Measurements from ENCODE around the gene GNPTAB.

The GNPTAB gene

DNA sequence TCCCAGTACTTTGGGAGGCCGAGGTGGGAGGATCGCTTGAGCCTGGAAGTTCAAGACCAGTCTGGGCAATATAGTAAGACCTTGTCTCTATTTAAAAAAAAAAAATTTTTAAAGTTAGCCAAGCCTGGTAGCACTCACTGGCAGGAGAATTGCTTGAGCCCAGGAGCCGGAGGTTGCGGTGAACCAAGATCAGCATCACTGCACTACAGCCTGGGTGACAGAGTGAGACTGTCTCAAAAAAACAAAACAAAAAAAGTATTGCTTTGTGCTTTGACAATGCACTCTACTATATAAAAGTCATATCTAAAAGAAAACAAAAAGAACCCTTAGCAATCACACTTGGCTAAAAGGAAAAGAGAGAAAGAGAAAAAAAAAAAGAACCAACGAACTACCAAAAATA is 26.8 kb downstream of the GNPTAB start:
- no peak for DNase-seq
- ATAC-seq, result no peak
- Mint-ChIP-seq H3K4me3 (no peak overlapping the region), H3K4me1 (peaks cover 47% of the 10 kb centered on the region), H3K27me3 (no peaks in the 10 kb centered on the region), H3K9me3 (no peaks in the 10 kb centered on the region), H3K36me3 (ENCODE audit: low read depth) (peaks cover 9% of the 10 kb centered on the region), H3K27ac (no peak overlapping the region)

DNA sequence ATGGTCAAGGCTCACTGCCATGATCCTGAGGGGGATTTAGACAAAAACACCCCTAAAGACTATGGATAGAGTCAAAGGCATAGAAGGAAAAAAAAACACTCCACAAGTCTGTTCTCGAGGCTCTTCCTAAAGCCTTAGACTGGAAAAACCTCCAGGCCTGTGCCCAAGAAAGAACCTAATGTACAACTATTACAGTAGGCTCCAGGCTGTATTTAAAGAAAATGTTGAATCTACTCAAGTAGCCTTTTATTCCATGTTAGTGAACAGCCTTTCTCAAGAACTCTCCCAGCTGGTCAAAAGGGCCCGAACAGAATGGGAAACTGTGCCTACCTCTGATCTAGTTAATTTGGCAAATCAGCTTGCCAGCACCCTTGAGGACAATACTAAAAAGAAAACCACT is 28.3 kb downstream of the GNPTAB start:
- Mint-ChIP-seq H3K27me3 (no peaks in the 10 kb centered on the region), H3K27ac (peak overlapping the region; percentile 44), H3K9me3 (no peaks in the 10 kb centered on the region), H3K36me3 (ENCODE audit: low read depth) (peaks cover 5% of the 10 kb centered on the region), H3K4me3 (no peak overlapping the region), H3K4me1 (peaks cover 54% of the 10 kb centered on the region)
- ATAC-seq, result no peak
- DNase-seq, result no peak

DNA sequence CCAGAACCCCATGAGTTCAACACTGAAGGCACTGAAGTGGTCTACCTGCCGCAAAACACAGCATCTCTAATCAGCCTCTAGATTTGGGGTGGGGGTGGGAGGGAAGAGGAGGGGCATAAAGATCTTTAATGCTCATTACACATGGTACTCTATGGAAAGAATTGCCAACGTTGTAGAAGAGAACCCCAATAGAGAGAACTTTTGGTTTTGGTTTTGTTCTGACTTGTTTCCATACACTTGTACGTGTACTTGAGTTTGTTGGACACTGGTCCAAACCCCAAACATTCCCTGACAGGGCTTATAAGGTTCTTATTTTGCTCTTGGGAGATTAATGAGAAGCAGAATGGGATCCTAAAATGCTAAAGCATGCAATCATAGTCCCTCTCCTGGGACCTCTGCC is 31.0 kb downstream of the GNPTAB start:
- H3K36me3 Mint-ChIP-seq (ENCODE audit: low read depth), result peaks cover 6% of the 10 kb centered on the region
- H3K4me3 Mint-ChIP-seq, result no peak overlapping the region
- H3K27ac Mint-ChIP-seq, result peak overlapping the region; percentile 76
- peak; percentile 78 for ATAC-seq
- DNase-seq, result no peak
- H3K4me1 Mint-ChIP-seq, result peaks cover 62% of the 10 kb centered on the region
- no peaks in the 10 kb centered on the region for H3K9me3 Mint-ChIP-seq
- no peaks in the 10 kb centered on the region for H3K27me3 Mint-ChIP-seq

DNA sequence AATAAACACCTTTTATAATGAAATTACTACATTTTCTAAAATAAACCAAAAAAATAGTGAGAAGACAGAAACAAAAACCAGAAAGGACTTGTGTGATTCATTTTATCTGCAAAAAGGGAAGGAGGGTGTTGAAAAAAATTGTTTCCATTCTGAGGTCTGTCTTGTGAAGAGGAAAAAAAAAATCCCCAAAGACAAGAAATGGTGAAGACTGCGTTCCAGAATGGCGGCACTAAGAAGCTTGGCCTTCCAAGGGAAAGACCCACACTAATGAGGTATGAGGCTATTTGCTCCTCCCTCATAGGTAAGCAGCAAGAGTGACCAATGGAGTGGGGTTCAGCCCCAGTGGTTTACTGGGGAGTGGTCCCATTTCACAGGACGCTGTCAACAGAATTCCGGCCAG is 35.0 kb downstream of the GNPTAB start:
- peaks cover 22% of the 10 kb centered on the region for H3K36me3 Mint-ChIP-seq (ENCODE audit: low read depth)
- peak overlapping the region; percentile 91 for H3K27ac Mint-ChIP-seq
- no peaks in the 10 kb centered on the region for H3K27me3 Mint-ChIP-seq
- peak overlapping the region; percentile 54 for H3K4me3 Mint-ChIP-seq
- ATAC-seq, result peak; percentile 31
- H3K4me1 Mint-ChIP-seq, result peaks cover 85% of the 10 kb centered on the region
- no peak for DNase-seq
- no peaks in the 10 kb centered on the region for H3K9me3 Mint-ChIP-seq

DNA sequence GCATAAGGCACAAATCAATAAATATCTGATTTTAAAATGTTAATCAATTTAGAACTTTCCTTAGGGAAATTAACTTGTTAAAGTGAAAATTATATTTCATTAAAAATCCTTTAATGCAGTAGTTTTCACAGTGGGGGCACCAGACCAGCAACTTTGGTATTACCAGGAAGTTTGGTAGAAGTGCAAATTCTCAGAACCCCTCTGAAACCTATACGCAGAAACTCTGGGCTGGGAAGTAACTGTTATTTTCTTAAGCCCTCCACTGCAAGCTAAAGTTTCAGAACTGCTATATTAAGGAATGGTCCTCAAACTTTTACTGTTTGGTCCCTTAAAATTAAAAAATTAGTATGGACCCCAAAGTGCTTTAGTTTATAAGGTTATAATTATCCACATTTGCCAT is 35.7 kb downstream of the GNPTAB start:
- H3K27ac Mint-ChIP-seq, result peak overlapping the region; percentile 91
- no peak for ATAC-seq
- DNase-seq, result no peak
- H3K27me3 Mint-ChIP-seq, result no peaks in the 10 kb centered on the region
- H3K36me3 Mint-ChIP-seq (ENCODE audit: low read depth), result peaks cover 25% of the 10 kb centered on the region
- H3K4me1 Mint-ChIP-seq, result peaks cover 78% of the 10 kb centered on the region
- peak overlapping the region; percentile 54 for H3K4me3 Mint-ChIP-seq
- H3K9me3 Mint-ChIP-seq, result no peaks in the 10 kb centered on the region

DNA sequence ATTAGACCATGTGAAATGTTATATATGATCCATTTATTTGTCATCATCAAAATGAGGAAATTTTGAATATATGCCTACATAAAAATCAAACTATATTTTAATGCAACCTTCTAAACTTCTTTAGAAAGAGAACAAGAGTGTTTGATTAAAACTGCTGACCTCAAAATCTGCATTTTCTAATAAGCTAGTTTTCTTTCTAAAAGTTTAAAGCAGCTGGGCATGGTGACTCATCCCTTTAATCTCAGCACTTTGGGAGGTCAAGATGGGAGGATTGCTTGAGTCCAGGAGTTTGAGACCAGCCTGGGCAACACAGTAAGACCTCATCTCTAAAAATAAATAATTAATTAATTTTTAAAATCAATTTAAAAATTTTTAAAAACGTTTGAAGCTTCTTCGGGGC is 36.2 kb downstream of the GNPTAB start:
- peaks cover 74% of the 10 kb centered on the region for H3K4me1 Mint-ChIP-seq
- H3K36me3 Mint-ChIP-seq (ENCODE audit: low read depth), result peaks cover 29% of the 10 kb centered on the region
- H3K27me3 Mint-ChIP-seq, result no peaks in the 10 kb centered on the region
- H3K4me3 Mint-ChIP-seq, result peak overlapping the region; percentile 15
- H3K27ac Mint-ChIP-seq, result peak overlapping the region; percentile 13
- no peaks in the 10 kb centered on the region for H3K9me3 Mint-ChIP-seq
- DNase-seq (no peak), ATAC-seq (no peak)

DNA sequence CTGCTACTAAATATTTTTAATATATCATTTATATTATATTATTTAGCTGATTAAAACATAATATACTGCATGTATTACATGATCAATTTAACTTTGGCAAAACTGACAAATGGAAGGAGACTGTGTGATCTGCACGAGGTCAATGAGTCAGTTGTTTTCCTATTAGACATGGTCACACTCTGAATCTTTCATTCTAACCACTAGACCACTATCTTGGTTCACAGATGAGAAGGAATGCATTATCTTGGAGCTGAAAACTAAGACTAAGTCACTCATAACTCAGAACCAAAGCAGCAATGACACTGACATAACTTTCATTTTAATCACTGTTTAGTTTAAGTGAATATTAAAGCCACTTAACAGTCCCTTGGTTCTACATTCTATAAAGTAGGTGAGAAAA is 37.4 kb downstream of the GNPTAB start:
- Mint-ChIP-seq H3K9me3 (no peaks in the 10 kb centered on the region), H3K4me3 (peak overlapping the region; percentile 59), H3K27ac (peak overlapping the region; percentile 85), H3K27me3 (no peaks in the 10 kb centered on the region), H3K4me1 (peaks cover 63% of the 10 kb centered on the region), H3K36me3 (ENCODE audit: low read depth) (peaks cover 37% of the 10 kb centered on the region)
- DNase-seq (no peak), ATAC-seq (peak; percentile 96)

DNA sequence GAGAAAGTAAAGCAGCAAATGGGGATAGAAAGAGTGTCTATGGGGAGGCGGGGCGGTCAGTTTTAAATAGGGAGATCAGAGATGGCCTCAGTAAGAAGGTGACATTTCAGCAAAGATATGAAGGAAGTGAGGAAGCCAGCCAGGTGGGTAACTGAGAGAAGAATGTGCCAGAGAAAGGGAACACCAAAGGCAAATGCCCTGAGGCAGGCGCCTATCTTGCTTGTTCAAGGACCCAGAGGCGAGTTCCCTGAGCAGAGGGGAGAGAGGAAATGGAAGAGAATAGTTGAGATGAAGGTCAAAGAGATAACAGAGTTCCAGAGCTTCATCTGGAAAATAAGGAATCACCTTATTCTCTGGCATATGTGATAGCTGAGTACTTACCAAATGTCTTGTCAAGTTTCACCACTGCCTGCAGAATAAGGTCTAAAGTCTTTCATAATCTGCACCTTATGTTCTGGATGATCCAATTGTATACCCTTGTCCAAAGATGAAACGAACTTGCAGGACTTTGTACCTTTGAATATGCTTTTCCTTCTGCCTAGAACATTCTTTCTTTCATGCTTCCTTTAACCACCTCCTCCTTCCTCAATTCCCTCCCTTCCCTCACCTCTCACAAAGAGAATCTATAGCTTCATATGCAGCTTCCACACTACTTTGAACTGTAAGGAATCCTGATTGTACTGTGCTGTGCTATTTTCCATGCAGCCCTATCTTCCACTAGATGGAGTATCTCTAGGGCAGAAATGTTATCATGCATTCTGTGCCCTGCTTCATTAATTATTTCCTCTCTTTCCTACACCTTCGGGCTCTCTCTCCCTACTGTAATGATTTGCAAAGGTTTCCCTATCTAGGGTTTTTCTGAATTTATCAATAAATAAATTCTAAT is 38.5 kb downstream of the GNPTAB start:
- no peak for ATAC-seq
- no peaks in the 10 kb centered on the region for H3K27me3 Mint-ChIP-seq
- DNase-seq, result no peak
- no peak overlapping the region for H3K4me3 Mint-ChIP-seq
- peaks cover 53% of the 10 kb centered on the region for H3K4me1 Mint-ChIP-seq
- H3K36me3 Mint-ChIP-seq (ENCODE audit: low read depth), result peaks cover 40% of the 10 kb centered on the region
- H3K27ac Mint-ChIP-seq, result peak overlapping the region; percentile 85
- H3K9me3 Mint-ChIP-seq, result no peaks in the 10 kb centered on the region

DNA sequence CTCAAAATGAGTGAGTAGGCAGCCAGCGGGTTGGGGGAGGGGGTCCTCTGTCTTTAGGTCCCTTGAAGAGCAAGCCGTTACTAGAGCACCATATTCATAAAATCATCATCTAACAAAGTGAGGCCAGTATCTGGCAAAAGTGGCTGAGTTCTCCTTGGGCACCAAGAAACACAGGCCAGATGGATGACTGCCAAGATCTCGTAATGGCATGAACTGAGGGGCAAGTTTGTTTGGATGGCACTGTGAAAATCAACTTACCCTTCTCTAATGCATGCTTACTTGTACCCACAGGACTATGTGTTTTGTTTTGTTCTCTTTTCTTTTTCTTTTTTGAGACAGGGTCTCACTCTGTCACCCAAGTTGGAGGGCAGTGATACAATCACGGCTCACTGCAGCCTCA is 41.6 kb downstream of the GNPTAB start:
- Mint-ChIP-seq H3K27ac (no peak overlapping the region), H3K4me1 (peaks cover 30% of the 10 kb centered on the region), H3K9me3 (no peaks in the 10 kb centered on the region), H3K27me3 (no peaks in the 10 kb centered on the region), H3K4me3 (no peak overlapping the region), H3K36me3 (ENCODE audit: low read depth) (peaks cover 48% of the 10 kb centered on the region)
- DNase-seq, result no peak
- no peak for ATAC-seq

DNA sequence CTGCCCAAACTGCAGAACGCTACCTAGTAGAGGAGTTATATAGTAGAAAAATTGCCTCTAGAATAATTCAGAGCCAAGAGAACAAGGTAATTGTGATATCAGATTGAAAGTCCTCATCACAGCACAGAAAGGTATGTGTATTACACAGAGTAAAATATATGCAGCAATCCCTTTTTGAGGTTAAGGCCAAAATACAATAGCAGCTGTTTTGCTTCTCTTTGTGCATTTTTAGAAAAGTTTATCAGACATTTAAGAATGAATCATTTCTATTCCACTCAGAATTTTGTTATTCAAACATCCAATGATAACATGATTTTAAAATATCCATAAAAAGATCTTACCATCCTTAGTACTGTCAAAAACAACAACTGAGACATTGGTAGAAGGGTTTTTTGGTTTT is 45.1 kb downstream of the GNPTAB start:
- H3K27me3 Mint-ChIP-seq, result no peaks in the 10 kb centered on the region
- no peak overlapping the region for H3K4me3 Mint-ChIP-seq
- H3K36me3 Mint-ChIP-seq (ENCODE audit: low read depth), result peaks cover 41% of the 10 kb centered on the region
- DNase-seq, result no peak
- ATAC-seq, result no peak
- H3K9me3 Mint-ChIP-seq, result no peaks in the 10 kb centered on the region
- H3K4me1 Mint-ChIP-seq, result peaks cover 34% of the 10 kb centered on the region
- no peak overlapping the region for H3K27ac Mint-ChIP-seq

DNA sequence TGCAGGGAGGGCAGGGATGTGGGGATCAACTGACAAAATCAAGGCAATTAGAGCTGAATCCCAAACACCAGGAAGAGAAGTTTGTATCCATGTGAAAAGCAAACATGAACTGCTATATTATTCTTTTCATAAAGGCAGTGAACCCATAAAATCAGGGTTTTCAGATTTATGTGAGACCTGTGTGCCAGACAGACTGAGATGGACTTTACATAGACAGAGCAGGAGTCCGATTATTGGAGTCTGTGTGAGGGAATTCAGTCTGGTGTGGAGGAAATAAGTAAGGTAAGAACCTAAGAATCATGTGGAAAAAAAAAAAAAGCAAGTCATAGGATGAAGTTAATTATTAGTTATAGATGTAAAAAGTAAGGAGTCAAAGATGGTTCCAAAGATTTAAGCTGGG is 46.4 kb downstream of the GNPTAB start:
- Mint-ChIP-seq H3K4me3 (no peak overlapping the region), H3K4me1 (peaks cover 39% of the 10 kb centered on the region), H3K9me3 (no peaks in the 10 kb centered on the region), H3K27ac (no peak overlapping the region), H3K27me3 (no peaks in the 10 kb centered on the region), H3K36me3 (ENCODE audit: low read depth) (peaks cover 41% of the 10 kb centered on the region)
- ATAC-seq, result no peak
- DNase-seq, result no peak

DNA sequence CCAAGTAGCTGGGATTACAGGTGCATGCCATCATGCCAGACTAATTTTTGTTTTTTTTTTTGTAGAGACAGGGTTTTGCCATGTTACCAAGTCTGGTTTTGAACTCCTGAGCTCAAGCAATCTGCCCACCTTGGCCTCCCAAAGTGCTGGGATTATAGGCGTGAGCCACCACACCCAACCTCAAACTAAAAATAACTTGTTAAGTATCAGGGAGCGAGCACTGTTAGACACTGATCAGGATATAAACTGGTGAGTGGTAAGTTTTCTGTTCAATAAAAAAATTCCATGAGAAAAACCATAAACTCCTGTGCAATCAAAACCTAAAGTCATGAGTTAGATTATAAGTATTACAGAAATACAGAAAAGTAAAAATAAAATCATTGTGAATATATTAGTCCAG is 46.9 kb downstream of the GNPTAB start:
- ATAC-seq, result no peak
- Mint-ChIP-seq H3K36me3 (ENCODE audit: low read depth) (peaks cover 35% of the 10 kb centered on the region), H3K4me3 (no peak overlapping the region), H3K9me3 (no peaks in the 10 kb centered on the region), H3K27ac (peak overlapping the region; percentile 95), H3K4me1 (peaks cover 39% of the 10 kb centered on the region), H3K27me3 (no peaks in the 10 kb centered on the region)
- DNase-seq, result no peak

DNA sequence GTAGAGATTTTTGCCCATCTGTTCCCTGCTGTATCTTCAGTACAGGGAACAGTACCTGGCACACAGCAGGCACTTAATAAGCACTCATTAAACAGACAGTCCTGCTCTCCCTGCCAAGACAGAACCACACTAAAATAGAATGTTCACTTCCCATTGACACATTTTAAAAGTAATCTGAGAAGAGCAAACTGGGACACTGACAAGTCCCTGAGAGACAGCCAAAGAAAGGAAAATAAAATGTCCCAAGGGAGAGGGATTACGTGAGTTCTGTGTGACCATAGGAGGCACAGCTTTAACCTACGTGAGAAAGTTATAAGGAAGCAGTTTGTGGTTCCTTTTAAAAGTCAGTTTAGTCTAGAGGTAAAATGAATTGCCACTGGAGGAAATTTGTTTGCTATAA is 47.6 kb downstream of the GNPTAB start:
- H3K27me3 Mint-ChIP-seq, result no peaks in the 10 kb centered on the region
- H3K4me3 Mint-ChIP-seq, result peak overlapping the region; percentile 54
- H3K9me3 Mint-ChIP-seq, result no peaks in the 10 kb centered on the region
- H3K36me3 Mint-ChIP-seq (ENCODE audit: low read depth), result peaks cover 37% of the 10 kb centered on the region
- DNase-seq (no peak), ATAC-seq (no peak)
- H3K27ac Mint-ChIP-seq, result peak overlapping the region; percentile 95
- H3K4me1 Mint-ChIP-seq, result peaks cover 39% of the 10 kb centered on the region

DNA sequence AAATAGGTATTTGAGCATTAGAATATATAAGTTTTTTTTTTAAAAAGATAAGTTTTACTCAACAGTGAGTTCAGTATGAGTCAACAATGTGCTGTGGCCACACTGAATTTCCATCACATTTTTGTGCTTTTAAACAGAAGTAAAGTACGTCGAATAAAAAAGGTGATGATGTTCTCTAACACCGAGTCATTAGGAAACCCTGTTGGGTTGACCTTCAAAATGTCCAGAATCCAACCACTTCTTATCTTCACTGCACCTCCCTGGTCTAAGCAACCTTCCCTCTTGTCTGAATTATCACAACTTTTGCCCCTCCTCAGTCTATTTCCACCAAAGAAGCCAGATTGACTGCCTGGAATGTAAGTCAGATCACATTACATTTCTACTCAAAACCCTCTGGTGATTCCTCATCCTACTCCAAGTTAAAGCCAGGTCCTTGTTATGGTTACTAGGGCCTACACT is 48.5 kb downstream of the GNPTAB start:
- no peaks in the 10 kb centered on the region for H3K9me3 Mint-ChIP-seq
- peaks cover 35% of the 10 kb centered on the region for H3K36me3 Mint-ChIP-seq (ENCODE audit: low read depth)
- peaks cover 39% of the 10 kb centered on the region for H3K4me1 Mint-ChIP-seq
- H3K27ac Mint-ChIP-seq, result peak overlapping the region; percentile 95
- H3K4me3 Mint-ChIP-seq, result peak overlapping the region; percentile 54
- ATAC-seq (peak; percentile 88), DNase-seq (no peak)
- no peaks in the 10 kb centered on the region for H3K27me3 Mint-ChIP-seq

DNA sequence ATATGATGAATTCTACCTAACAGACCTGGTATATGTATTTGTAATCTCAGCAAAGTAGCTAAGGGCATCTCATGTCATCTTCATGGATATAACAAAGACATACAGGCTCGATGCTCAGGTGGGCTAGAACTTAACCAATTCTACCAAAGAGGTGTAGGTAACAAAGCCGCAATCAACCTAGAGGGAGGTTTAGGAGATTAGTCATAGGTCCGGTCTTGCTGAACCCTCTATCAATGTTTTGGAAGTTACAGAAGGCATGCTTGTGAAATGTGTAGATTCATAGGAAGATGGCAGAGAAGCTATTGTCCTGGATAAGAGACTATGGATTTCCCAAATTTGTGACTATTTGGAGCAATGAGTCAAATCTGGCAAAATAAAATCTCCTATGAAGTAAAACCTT is 48.9 kb downstream of the GNPTAB start:
- DNase-seq (no peak), ATAC-seq (peak; percentile 48)
- H3K27me3 Mint-ChIP-seq, result no peaks in the 10 kb centered on the region
- peak overlapping the region; percentile 93 for H3K27ac Mint-ChIP-seq
- H3K4me3 Mint-ChIP-seq, result peak overlapping the region; percentile 19
- peaks cover 39% of the 10 kb centered on the region for H3K4me1 Mint-ChIP-seq
- no peaks in the 10 kb centered on the region for H3K9me3 Mint-ChIP-seq
- H3K36me3 Mint-ChIP-seq (ENCODE audit: low read depth), result peaks cover 36% of the 10 kb centered on the region

Data from activated naive CD8-positive, alpha-beta T cell treated with anti-CD3 and anti-CD28 coated beads, Interleukin-2, amount 50 U/mL, for 24 hours (primary cell).